OCI-LY7 (cell line): ENCODE data around the gene BEST3. TPM values are rescaled to one million over a fixed set of nuclear protein-coding genes. Genes with fewer than 3 reads are reported as not detected.
A peak's percentile ranks its signal among the peaks of the same experiment; 100 is the strongest.
"Not testable (repeated sequence)": the region's sequence is repeated elsewhere in the genome, so short reads cannot be mapped to it uniquely, and the experiment has no call there.

Experiments used
- BruUV-seq: library from RNA; stranded (reverse); fragments of 400-500 nt; replicated peaks from 2 replicates; lab custom pipeline; 2021; lab: Mats Ljungman, UMichigan
- CTCF ChIA-PET: fragments of 300-600 bp; sonication (Branson Sonifier 250); formaldehyde crosslinking; loops from one replicate; lab custom pipeline; 2022; ENCODE audit warnings: antibody characterized with exemption; ENCODE audit not compliant: unreplicated experiment; lab: Charles Lee
- POLR2A ChIA-PET: fragments of 300-600 bp; sonication (Branson Sonifier 250); formaldehyde crosslinking; loops from one replicate; lab custom pipeline; 2022; ENCODE audit warnings: antibody characterized with exemption; lab: Charles Lee
- DNase-seq: peaks from one replicate; pipeline ENCODE4 v3.0.0-alpha.2; 2015; ENCODE audit warnings: low spot score
- H2AFZ ChIP-seq: fragments of 200-600 bp; sonication (generic), shearing (Covaris generic); 2 replicates; pipeline ENCODE4 v1.6.1; 2014; ENCODE audit warnings: mild to moderate bottlenecking, antibody characterized with exemption, low read length, moderate library complexity
- H3K27ac ChIP-seq: fragments of 200-600 bp; sonication (generic); 2 replicates; pipeline ENCODE4 v1.5.1; 2014; ENCODE audit warnings: mixed run types, low read depth, mild to moderate bottlenecking, moderate library complexity, low read length, inconsistent platforms; ENCODE audit not compliant: poor library complexity, severe bottlenecking
- H3K36me3 ChIP-seq: fragments of 200-600 bp; sonication (generic); 2 replicates; pipeline ENCODE4 v1.6.1; 2014; ENCODE audit warnings: mild to moderate bottlenecking, antibody characterized with exemption, low read length, moderate library complexity, mixed read lengths; ENCODE audit not compliant: insufficient read depth
- H3K4me1 ChIP-seq: fragments of 200-600 bp; sonication (generic); 2 replicates; pipeline ENCODE4 v1.5.1; 2014; ENCODE audit warnings: mild to moderate bottlenecking, low read length; ENCODE audit not compliant: insufficient read depth, poor library complexity, severe bottlenecking
- H3K4me2 ChIP-seq: fragments of 200-600 bp; sonication (generic); 2 replicates; pipeline ENCODE4 v1.6.1; 2014; ENCODE audit warnings: mild to moderate bottlenecking, low read length
- H3K4me3 ChIP-seq: fragments of 200-600 bp; sonication (generic); 2 replicates; pipeline ENCODE4 v1.5.1; 2014; ENCODE audit warnings: mild to moderate bottlenecking, low read depth, low read length; ENCODE audit not compliant: poor library complexity, severe bottlenecking
- H3K79me2 ChIP-seq: fragments of 200-600 bp; sonication (generic); 2 replicates; pipeline ENCODE4 v1.6.1; 2016; ENCODE audit warnings: low read depth, mild to moderate bottlenecking, low read length, moderate library complexity, mixed read lengths; ENCODE audit not compliant: insufficient read depth
- H3K9me2 ChIP-seq: fragments of 200-600 bp; sonication (generic); 2 replicates; pipeline ENCODE4 v1.6.1; 2016; ENCODE audit warnings: mild to moderate bottlenecking, low read length, mixed read lengths; ENCODE audit not compliant: insufficient read depth
- H3K9me3 ChIP-seq: fragments of 200-600 bp; sonication (generic); 2 replicates; pipeline ENCODE4 v1.6.1; 2014; ENCODE audit warnings: mild to moderate bottlenecking, mixed run types, low read length, mixed read lengths
- H4K20me1 ChIP-seq: fragments of 200-600 bp; sonication (generic); 2 replicates; pipeline ENCODE4 v1.6.1; 2014; ENCODE audit warnings: mild to moderate bottlenecking, antibody characterized with exemption, low read length, moderate library complexity, mixed read lengths; ENCODE audit not compliant: insufficient read depth
- CTCF ChIP-seq: fragments of 200-600 bp; sonication (generic); conservative IDR thresholded peaks from 2 replicates; pipeline ENCODE4 v1.5.1; 2014; ENCODE audit warnings: mild to moderate bottlenecking, antibody characterized with exemption, low read length, moderate library complexity, mixed read lengths
- EZH2phosphoT487 ChIP-seq: fragments of 200-600 bp; sonication (generic); IDR thresholded peaks from 2 replicates; pipeline ENCODE4 v1.6.1; 2018; ENCODE audit warnings: low read depth, borderline replicate concordance, mild to moderate bottlenecking, mixed run types, antibody characterized with exemption, low read length, moderate library complexity, mixed read lengths
- intact Hi-C: fragments of 100-400 bp; cut with micrococcal nuclease; formaldehyde crosslinking; loops from one replicate; pipeline ENCODE4 v1.10.0; 2022; ENCODE audit not compliant: unreplicated experiment
- total RNA-seq, 2 experiments: library from RNA; depleted of rRNA in 1 of 2; stranded (reverse); fragments of >200 nt in 1 of 2; shearing (Covaris generic) in 1 of 2; gene quantifications; 2 replicates each; pipeline ENCODE4 v1.2.3, GENCODE V29; 2014 to 2022

The BEST3 gene
- total RNA-seq, 2 experiments from 2014 or later: 60.1 to 123 TPM

GRCh38 chr12:69666798-69667197, 32.3 kb downstream of the BEST3 start:
- H4K20me1 ChIP-seq: no peaks in the 10 kb centered on the region
- peaks cover 52% of the 10 kb centered on the region for H3K36me3 ChIP-seq
- no peak overlapping the region for H3K27ac ChIP-seq
- H3K4me1 ChIP-seq: no peaks in the 10 kb centered on the region
- no peak for DNase-seq
- H3K9me3 ChIP-seq: no peaks in the 10 kb centered on the region
- H3K4me2 ChIP-seq: no peak overlapping the region
- POLR2A ChIA-PET: interaction anchor here (1.0 to 1.1 kb wide), 2 partner anchors 37 to 48 kb away, joined by 3 to 4 read pairs; no protein-coding TSS in a partner anchor
- BruUV-seq: no TSS peak
- H2AFZ ChIP-seq: no peak overlapping the region
- no peaks in the 10 kb centered on the region for H3K9me2 ChIP-seq
- no peak overlapping the region for H3K4me3 ChIP-seq
- CTCF ChIA-PET: no interaction called here
- intact Hi-C loops: no loop called here
- no peaks in the 10 kb centered on the region for H3K79me2 ChIP-seq
- no peak for TF ChIP-seq EZH2phosphoT487
- TF ChIP-seq CTCF: no peak

GRCh38 chr12:69664930-69665377, 34.1 kb downstream of the BEST3 start:
- H3K79me2 ChIP-seq, DNase-seq, H3K4me1 ChIP-seq, POLR2A ChIA-PET, H2AFZ ChIP-seq, H3K4me2 ChIP-seq, intact Hi-C loops, BruUV-seq, H3K9me2 ChIP-seq, H4K20me1 ChIP-seq, H3K9me3 ChIP-seq, H3K27ac ChIP-seq, H3K4me3 ChIP-seq: not testable (repeated sequence)
- CTCF ChIA-PET: interaction anchor here (0.6 kb wide), 1 partner anchor 67 kb away, joined by 3 read pairs; no protein-coding TSS in a partner anchor
- TF ChIP-seq CTCF: 0 out of 2 replicates have a peak, but pooled peaks have one; percentile 9
- H3K36me3 ChIP-seq: peaks cover 39% of the 10 kb centered on the region

DNA sequence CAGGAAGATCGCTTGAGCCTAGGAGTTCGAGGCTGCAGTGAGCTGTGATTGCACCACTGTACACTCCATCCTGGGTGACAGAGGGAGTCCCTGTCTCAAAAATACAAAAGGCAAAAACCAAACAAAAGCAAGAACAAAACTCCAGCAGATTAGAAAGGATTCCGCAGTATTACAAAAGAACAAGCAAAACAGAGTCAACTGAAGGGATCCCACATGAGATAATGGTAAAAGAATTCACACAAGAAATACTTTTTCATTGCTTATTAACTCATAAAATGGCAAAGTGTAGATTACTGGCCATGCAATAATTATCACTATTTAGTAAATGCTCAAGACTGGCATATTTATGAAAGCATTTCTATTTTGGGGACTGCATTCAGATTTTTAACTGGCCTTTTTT, 35.4 kb downstream of the BEST3 start:
- no peak overlapping the region for H3K27ac ChIP-seq
- H3K36me3 ChIP-seq: peaks cover 32% of the 10 kb centered on the region
- no peak overlapping the region for H3K4me2 ChIP-seq
- DNase-seq: no peak
- H3K9me2 ChIP-seq: no peaks in the 10 kb centered on the region
- POLR2A ChIA-PET: interaction anchor here (0.6 kb wide), 2 partner anchors 560 to 643 kb away, joined by 3 to 4 read pairs; no protein-coding TSS in a partner anchor
- CTCF ChIA-PET: no interaction called here
- no peaks in the 10 kb centered on the region for H3K9me3 ChIP-seq
- H3K4me3 ChIP-seq: no peak overlapping the region
- no TSS peak for BruUV-seq
- H3K79me2 ChIP-seq: no peaks in the 10 kb centered on the region
- no peaks in the 10 kb centered on the region for H3K4me1 ChIP-seq
- H4K20me1 ChIP-seq: no peaks in the 10 kb centered on the region
- no peak overlapping the region for H2AFZ ChIP-seq
- intact Hi-C loops: no loop called here
- TF ChIP-seq EZH2phosphoT487: no peak
